ENCODE results near the gene CTSC.

Gene CTSC

DNA sequence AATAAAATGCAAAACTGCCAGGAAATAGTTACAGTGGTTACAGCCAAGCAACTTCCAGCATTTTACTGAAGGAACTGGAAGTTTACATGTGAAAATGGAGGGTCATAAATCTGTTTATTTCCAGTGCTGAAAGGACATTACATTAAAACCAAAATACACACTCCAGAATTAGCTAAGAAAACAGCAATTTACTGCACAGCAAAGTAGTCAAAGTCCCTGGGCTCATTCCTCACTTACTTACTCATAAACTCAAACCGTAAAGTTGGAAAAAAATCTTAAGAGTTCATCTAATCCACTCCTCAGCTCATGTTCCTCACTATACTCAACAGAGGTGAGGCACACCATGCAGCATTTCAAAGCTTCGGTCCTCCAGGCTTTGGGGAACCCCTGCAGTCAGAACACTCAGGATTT, 17.4 kb downstream of the CTSC start:
- peak; percentile 72 for FAIRE-seq
- no peak for DNase-seq (ENCODE audit: insufficient read length, low spot score)
- TF ChIP-seq POLR2A (IDR thresholded peaks at IDR 0.05; ENCODE audit: low read depth, low read length), result no peak

DNA sequence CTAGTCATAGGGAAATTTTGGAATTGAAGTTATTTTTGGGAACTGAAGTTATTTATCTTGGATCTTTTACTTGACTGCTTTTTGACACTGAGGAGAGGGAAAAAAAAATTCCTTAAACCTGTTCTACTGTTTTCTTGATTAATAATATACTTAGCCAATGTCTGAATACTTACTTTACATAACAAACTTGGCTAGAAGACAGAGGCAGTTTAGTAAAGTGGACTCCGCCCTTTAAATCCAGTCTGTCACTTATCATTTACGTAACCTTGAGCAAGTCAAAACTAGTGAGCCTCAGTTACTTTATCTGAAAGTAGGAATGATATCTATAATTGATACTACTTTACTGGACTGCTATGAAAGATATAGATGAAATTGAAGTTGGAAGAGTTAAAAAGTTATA, 19.5 kb downstream of the CTSC start:
- DNase-seq (ENCODE audit: insufficient read length, low spot score) (no peak), FAIRE-seq (no peak)
- no peak for TF ChIP-seq POLR2A (IDR thresholded peaks at IDR 0.05; ENCODE audit: low read depth, low read length)

DNA sequence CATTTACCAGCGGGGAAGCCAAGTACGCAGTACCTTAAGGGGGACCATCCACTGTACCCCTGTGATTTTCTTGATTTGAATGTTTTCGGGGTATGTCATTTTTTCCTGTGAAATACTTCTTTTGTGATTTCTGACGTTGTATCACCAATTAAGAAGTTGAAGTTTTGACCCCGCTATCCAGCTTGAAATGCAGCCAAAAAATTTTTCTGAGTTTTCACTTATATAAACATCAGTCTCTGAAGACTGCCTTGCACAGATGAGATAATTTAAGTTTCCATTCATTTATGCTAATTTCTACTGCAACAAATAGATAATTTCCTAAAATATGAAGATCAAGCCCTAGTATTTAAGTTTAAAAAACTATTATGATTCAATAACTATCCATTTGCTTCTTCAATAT, 20.0 kb downstream of the CTSC start:
- no peak for TF ChIP-seq POLR2A (IDR thresholded peaks at IDR 0.05; ENCODE audit: low read depth, low read length)
- DNase-seq (ENCODE audit: insufficient read length, low spot score) (no peak), FAIRE-seq (no peak)

DNA sequence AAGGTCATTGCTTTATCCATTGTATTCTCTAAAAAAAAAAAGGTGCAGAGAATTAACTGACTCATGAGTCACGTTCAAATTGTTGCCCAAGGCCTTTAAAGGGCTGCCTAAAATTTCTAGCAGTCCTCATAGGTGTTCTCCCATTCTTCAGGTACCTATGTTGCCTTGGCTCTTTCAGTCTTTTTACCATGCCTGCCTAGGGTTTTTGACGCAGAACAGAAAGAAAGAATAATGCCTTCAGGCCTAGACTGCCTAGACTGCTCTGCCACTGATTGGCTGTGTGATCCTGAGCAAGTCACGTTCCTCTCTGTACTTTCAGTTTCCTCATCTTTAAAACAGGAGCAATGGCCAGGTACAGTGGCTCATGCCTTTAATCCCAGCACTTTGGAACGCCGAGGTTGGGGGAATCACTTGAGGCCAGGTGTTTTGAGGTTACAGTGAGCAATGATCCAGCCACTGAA, 21.5 kb downstream of the CTSC start:
- TF ChIP-seq POLR2A (IDR thresholded peaks at IDR 0.05; ENCODE audit: low read depth, low read length), result no peak
- no peak for DNase-seq (ENCODE audit: insufficient read length, low spot score)
- FAIRE-seq, result no peak

DNA sequence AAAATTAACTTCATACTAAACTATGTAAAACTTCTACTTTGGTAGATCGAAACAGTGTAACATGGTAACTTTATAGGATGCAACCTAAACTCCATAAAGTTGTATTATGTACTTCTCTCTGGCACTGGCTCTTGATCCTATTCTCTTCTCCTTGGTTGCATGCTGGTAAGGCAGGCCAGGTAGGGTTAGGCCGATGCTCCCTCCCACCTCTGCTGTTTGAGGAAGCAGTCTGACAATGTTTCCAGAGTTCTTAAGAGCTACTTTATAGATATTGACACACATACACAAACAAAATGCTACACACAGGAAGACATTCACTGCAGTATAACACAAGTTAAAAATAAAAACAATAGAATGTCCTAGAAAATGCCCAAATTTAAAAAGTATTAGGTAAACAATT, 22.5 kb downstream of the CTSC start:
- no peak for DNase-seq (ENCODE audit: insufficient read length, low spot score)
- TF ChIP-seq POLR2A (IDR thresholded peaks at IDR 0.05; ENCODE audit: low read depth, low read length), result no peak
- no peak for FAIRE-seq

DNA sequence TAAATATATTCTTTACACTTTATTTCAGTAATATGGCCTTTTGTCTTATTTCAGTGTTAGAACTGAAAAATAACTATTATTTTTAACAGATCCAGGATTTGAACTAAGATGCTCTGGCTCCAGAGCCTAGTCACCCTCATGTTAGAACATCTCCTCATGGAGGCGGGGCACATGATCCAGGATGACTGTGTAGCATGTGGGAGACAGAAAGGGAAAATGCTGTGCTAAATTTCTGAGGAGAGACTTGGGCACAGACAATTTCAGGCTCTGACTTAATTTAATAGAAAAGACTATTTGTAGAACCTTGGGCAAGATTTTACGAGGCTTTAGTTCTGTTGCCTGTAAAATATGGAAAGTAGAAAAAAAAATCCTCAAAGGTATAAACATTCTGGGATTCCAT, 24.1 kb downstream of the CTSC start:
- DNase-seq (ENCODE audit: insufficient read length, low spot score) (no peak), FAIRE-seq (no peak)
- TF ChIP-seq POLR2A (IDR thresholded peaks at IDR 0.05; ENCODE audit: low read depth, low read length), result no peak

DNA sequence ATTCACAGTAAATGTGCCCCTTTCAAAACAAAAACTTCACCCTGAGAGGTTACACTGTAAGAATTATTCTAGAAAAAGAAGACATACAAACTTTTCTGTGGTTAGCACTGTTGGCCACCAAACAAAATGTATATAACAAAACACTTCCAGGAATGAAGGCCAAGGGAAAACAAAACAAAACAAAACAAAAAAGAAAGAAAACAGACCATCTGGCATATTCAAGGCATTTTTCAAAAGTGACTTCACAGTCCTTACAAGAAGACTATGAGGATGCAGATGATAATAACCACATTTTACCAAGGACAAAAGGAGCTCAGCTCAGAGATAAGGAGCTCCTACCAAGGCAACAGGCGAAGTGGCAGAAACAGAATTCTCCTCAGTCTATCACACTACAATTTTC, 24.9 kb downstream of the CTSC start:
- DNase-seq (ENCODE audit: insufficient read length, low spot score) (no peak), FAIRE-seq (no peak)
- no peak for TF ChIP-seq POLR2A (IDR thresholded peaks at IDR 0.05; ENCODE audit: low read depth, low read length)

DNA sequence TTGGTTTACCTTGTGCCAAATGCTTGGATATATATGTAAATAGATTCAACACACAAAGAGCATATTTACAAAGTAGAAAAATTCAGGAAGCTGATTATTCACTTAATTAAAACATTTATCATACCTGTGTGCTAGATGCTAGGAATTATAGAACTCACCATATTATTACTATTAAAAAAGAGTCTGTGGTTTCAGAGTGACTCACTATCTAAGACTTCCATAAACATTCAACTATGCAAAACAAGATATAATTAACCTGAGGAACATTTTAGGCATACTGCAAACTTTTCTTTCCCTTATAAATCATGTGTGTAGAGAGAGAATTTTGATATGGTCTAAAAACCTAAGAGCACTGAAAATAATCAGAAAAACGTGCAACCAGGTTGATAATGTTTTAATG, 27.3 kb downstream of the CTSC start:
- DNase-seq (ENCODE audit: insufficient read length, low spot score) (no peak), FAIRE-seq (no peak)
- TF ChIP-seq POLR2A (IDR thresholded peaks at IDR 0.05; ENCODE audit: low read depth, low read length), result no peak

DNA sequence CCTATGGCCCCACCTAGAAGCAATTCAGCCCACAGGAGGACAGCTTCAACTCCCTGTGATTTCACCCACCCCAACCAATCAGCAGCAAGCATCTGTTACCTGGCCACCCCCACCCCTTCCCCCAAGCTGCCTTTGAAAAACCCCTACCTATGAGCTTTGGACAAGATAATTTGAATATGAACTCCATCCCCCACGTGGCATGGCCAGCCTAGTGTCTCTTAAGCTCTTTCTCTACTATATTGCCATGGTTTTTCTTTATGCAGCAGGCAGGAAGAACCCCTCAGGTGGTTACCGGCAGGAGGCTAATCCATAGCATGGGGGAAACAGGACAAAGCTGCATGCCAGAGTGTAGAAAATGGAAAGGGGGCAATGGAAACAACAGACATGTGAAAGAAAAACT, 29.0 kb downstream of the CTSC start:
- FAIRE-seq (no peak), DNase-seq (ENCODE audit: insufficient read length, low spot score) (no peak)
- no peak for TF ChIP-seq POLR2A (IDR thresholded peaks at IDR 0.05; ENCODE audit: low read depth, low read length)

DNA sequence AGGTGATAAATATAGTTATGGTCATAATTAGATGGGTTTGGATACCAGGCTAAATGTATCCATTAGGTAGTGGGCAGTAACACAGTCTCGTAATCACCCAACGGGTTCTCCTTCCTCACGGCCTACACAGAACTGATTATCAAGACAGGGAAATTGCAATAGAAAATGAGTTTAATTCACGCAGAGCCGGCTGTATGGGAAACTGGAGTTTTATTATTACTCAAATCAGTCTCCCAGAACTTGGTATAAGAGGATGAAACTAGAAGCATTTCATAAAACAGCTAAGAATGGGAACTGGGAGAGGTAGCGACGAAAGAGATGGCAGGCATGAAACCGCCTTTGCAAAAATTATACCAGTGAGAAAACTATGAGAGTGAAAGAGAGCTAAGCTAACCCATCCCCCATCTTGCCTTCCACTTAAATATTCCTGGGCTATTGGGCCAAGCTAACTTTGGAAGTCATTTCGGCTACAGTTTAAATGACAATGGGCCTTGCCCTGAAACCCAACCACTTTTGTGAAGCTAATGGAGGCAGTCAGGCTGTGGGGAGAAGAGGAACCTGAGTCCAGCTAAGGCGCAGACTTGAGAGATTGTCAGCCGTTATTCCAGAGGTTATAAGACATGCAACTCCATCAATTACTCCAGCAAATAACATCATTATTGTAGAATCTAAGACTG, 29.6 kb downstream of the CTSC start:
- DNase-seq (ENCODE audit: insufficient read length, low spot score) (no peak), FAIRE-seq (no peak)
- TF ChIP-seq POLR2A (IDR thresholded peaks at IDR 0.05; ENCODE audit: low read depth, low read length), result no peak

DNA sequence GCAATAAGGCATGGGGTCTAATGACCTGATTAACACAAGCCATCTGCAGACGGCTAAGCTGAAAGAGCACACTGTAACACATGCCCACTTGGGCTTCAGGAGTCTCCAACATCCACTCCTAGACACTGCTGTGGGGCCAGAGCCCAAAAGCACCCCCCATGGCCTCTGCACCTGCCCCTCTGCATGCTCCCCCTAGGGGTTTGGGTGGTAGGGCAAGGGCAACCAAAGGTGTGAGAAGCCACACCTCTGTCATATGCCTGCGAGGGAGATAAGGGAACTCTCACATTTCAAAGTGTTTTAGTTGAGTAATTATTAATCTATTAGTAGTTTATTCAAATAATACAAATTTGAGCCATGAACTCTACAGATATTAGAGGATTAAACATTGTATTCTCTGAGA, 30.8 kb downstream of the CTSC start:
- TF ChIP-seq POLR2A (IDR thresholded peaks at IDR 0.05; ENCODE audit: low read depth, low read length), result no peak
- FAIRE-seq (no peak), DNase-seq (ENCODE audit: insufficient read length, low spot score) (no peak)

DNA sequence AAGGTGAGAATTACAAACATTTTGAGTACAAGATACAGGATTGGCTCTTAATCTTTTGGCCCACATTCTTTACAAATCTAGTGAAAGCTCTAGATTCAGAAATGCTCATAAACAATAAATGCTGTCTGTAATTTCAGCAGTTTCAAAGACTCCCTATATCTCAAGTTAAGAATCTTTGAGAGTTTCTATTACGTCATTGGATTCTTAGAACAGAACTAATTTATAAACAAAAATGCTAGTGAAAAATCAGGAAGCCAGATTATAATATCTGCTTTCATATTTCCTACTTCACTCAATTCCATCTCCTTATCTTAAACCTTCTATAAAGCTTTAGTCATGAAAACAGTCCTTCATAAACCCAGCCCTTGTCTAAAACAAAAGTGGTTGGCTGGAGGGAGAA, 32.1 kb downstream of the CTSC start:
- DNase-seq (ENCODE audit: insufficient read length, low spot score) (no peak), FAIRE-seq (no peak)
- no peak for TF ChIP-seq POLR2A (IDR thresholded peaks at IDR 0.05; ENCODE audit: low read depth, low read length)

DNA sequence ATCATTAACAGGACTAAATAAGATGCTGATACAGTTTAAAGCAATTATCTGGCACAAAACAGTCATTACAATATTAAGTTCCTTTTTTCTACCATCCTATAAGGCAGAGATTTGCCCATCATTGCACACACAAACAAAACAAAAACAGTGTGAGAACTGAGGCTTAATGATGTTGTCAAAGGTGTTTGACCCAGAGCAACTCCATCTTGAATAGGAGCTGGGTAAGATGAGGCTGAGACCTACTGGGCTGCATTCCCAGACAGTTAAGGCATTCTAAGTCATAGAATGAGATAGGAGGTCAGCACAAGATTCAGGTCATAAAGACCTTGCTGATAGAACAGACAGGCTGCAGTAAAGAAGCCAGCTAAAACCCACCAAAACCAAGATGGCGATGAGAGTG, 33.2 kb downstream of the CTSC start:
- no peak for TF ChIP-seq POLR2A (IDR thresholded peaks at IDR 0.05; ENCODE audit: low read depth, low read length)
- FAIRE-seq, result no peak

DNA sequence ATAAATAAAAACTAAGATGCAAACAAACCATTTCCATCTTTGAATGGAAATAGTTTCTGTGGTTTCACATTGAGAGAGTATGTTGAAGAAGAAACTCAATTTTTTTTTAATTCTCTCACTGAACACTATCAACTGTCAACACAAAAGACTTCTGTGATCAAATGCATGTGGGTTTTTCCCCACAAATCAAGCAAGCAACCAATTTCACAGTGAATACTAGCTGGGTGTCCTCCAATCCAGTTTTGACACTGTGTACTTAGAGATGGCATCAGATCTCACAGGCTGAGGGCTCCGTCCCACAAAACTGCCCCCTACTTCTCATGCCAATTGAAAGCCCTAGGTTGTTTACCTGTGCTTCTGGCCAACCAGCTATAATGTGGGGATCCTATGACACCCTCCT, 34.5 kb downstream of the CTSC start:
- DNase-seq (ENCODE audit: insufficient read length, low spot score), result no peak
- no peak for FAIRE-seq
- no peak for TF ChIP-seq POLR2A (IDR thresholded peaks at IDR 0.05; ENCODE audit: low read depth, low read length)

More for the DNA sequence above, 33.2 kb downstream of the CTSC start:
- no peak for DNase-seq (ENCODE audit: insufficient read length, low spot score)

DNA sequence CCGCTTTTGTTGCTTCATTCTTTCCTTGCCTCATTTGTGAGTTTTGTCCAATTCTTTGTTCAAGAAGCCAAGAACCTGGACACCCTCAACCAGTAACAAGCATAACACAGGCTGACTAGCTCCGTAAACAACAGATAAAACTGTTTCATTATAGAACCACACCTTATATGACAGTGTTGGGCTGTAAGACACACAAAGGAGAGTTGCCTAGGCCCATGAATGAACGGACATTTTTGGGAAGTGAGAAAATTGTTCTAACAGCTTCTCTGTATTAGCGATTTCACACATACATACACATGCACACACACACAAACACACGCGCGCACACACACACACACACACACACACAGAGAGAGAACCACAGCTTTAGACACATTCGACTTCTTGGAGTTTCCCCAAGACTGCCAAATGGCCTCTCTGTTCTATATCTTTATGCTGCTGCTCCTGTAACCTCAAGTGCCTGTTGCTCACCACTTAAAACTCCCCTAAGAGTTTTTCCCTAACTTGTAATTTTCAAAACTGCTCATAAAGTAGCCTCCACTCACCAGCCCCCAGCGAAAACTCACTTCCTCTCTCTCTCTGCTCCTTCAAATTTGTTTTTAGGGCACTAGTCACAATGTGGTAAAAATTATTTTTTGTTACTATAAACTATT, 35.9 kb downstream of the CTSC start:
- FAIRE-seq, result no peak
- TF ChIP-seq POLR2A (IDR thresholded peaks at IDR 0.05; ENCODE audit: low read depth, low read length), result no peak
- no peak for DNase-seq (ENCODE audit: insufficient read length, low spot score)

Measured in H54 (cell line).